NT2/D1 (cell line): Measurements from ENCODE around the gene IRF2.

Experiments used
- YY1 ChIP-seq: IDR thresholded peaks from 2 replicates; pipeline ENCODE4 v1.6.1; 2011; ENCODE audit not compliant: insufficient read length, insufficient read depth
- ZNF274 ChIP-seq: IDR thresholded peaks from 2 replicates; pipeline ENCODE4 v1.6.1; 2011; ENCODE audit warnings: mild to moderate bottlenecking, low read depth, low read length

GRCh38 chr4:184359888-184360287, 114.5 kb downstream of the IRF2 start:
- TF ChIP-seq YY1 = no peak
- TF ChIP-seq ZNF274 = no peak
